Body of pancreas (tissue), 4 donors: ENCODE results near the gene ZNF831.

Source experiments
- POLR2A ChIP-seq, 3 donors: fragments of 450-650 bp; IDR thresholded peaks; one replicate each; pipeline ENCODE4 v1.6.1; 2016; ENCODE audit warnings: antibody characterized with exemption in 3 of 3, mild to moderate bottlenecking in 2 of 3
- TF ChIP-seq, protein P1 (sequence below), 7 experiments: fragments of 450-650 bp in 4 of 7; fragments of 200-600 bp in 3 of 7; sonication (generic) in 3 of 7; IDR thresholded peaks; one replicate each; pipeline ENCODE4 v1.5.1; 2016 to 2019; ENCODE audit warnings: antibody characterized with exemption in 7 of 7

DNA sequence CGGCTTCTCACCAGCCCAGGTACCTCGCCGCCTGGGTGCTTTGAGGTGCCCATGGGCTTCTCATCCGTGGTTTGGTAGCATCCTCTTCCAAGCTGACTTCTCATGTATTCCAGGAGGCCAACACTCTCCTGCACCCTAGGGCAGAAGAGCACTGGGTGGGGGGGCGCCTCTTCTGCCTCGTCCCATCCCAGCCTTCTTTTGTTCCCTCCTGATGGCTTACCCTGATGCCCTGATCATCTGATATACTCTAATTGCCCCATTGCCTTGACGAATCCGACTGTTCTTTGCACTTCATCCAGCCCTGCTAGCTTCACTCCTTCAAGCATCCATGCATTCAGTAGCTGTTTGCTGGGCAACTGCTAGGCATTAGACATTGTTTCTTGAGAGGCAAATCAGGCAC, 60.6 kb downstream of the ZNF831 start:
- TF ChIP-seq POLR2A (IDR thresholded peaks at IDR 0.05) = no peak
- TF ChIP-seq, protein P1, sequence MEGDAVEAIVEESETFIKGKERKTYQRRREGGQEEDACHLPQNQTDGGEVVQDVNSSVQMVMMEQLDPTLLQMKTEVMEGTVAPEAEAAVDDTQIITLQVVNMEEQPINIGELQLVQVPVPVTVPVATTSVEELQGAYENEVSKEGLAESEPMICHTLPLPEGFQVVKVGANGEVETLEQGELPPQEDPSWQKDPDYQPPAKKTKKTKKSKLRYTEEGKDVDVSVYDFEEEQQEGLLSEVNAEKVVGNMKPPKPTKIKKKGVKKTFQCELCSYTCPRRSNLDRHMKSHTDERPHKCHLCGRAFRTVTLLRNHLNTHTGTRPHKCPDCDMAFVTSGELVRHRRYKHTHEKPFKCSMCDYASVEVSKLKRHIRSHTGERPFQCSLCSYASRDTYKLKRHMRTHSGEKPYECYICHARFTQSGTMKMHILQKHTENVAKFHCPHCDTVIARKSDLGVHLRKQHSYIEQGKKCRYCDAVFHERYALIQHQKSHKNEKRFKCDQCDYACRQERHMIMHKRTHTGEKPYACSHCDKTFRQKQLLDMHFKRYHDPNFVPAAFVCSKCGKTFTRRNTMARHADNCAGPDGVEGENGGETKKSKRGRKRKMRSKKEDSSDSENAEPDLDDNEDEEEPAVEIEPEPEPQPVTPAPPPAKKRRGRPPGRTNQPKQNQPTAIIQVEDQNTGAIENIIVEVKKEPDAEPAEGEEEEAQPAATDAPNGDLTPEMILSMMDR (IDR thresholded peaks at IDR 0.05) = no peak
